ENCODE results near the gene TCEANC.

Gene TCEANC

GRCh38 chrX:13652850-13653693 is at the start of gene TCEANC:
Gene TCEANC (plus strand): TSS chrX:13653141. CDS start chrX:13662509, 9,368 bp downstream.
- no peaks in the 10 kb centered on the region for H3K27me3 Mint-ChIP-seq (ENCODE audit: low read depth, poor library complexity)
- DNase-seq = peak; percentile 87
- H3K36me3 Mint-ChIP-seq (ENCODE audit: low read depth) = no peaks in the 10 kb centered on the region
- peaks cover 5% of the 10 kb centered on the region for H3K4me1 Mint-ChIP-seq
- H3K27ac Mint-ChIP-seq = peak within 1 kb of the TSS; percentile 93
- TF ChIP-seq CTCF (IDR thresholded peaks at IDR 0.05) = no peak
- H3K4me3 Mint-ChIP-seq = peak within 1 kb of the TSS; percentile 84
- peaks cover 21% of the 10 kb centered on the region for H3K9me3 Mint-ChIP-seq

- no peaks in the 10 kb centered on the region for H3K27me3 Mint-ChIP-seq (ENCODE audit: low read depth, poor library complexity)
- no peak overlapping the region for H3K27ac Mint-ChIP-seq
- H3K4me3 Mint-ChIP-seq = no peak overlapping the region
- no peaks in the 10 kb centered on the region for H3K36me3 Mint-ChIP-seq (ENCODE audit: low read depth)
- peaks cover 14% of the 10 kb centered on the region for H3K9me3 Mint-ChIP-seq
- no peak for TF ChIP-seq CTCF (IDR thresholded peaks at IDR 0.05)
- DNase-seq = no peak
- peaks cover 21% of the 10 kb centered on the region for H3K4me1 Mint-ChIP-seq
Measured at GRCh38 chrX:13605611-13606010, 47.3 kb upstream of the TCEANC start.

GRCh38 chrX:13607331-13607995 is 45.5 kb upstream of the TCEANC start:
- Mint-ChIP-seq H3K27me3 (ENCODE audit: low read depth, poor library complexity) (no peaks in the 10 kb centered on the region), H3K4me3 (no peak overlapping the region), H3K36me3 (ENCODE audit: low read depth) (no peaks in the 10 kb centered on the region)

GRCh38 chrX:13607996-13608365 is 45.0 kb upstream of the TCEANC start:
- TF ChIP-seq CTCF (IDR thresholded peaks at IDR 0.05) = no peak
- Mint-ChIP-seq H3K4me3 (no peak overlapping the region), H3K27ac (peak overlapping the region; percentile 3), H3K9me3 (peaks cover 11% of the 10 kb centered on the region), H3K4me1 (peaks cover 12% of the 10 kb centered on the region), H3K27me3 (ENCODE audit: low read depth, poor library complexity) (no peaks in the 10 kb centered on the region), H3K36me3 (ENCODE audit: low read depth) (no peaks in the 10 kb centered on the region)
- DNase-seq = no peak

More at GRCh38 chrX:13607331-13607995, 45.5 kb upstream of the TCEANC start:
- peak overlapping the region; percentile 3 for H3K27ac Mint-ChIP-seq
- TF ChIP-seq CTCF (IDR thresholded peaks at IDR 0.05) = no peak
- peaks cover 16% of the 10 kb centered on the region for H3K9me3 Mint-ChIP-seq
- peaks cover 12% of the 10 kb centered on the region for H3K4me1 Mint-ChIP-seq
- DNase-seq = no peak

GRCh38 chrX:13614154-13614553 is 38.8 kb upstream of the TCEANC start:
- Mint-ChIP-seq H3K4me3 (no peak overlapping the region), H3K4me1 (no peaks in the 10 kb centered on the region), H3K9me3 (peaks cover 11% of the 10 kb centered on the region), H3K27ac (no peak overlapping the region), H3K36me3 (ENCODE audit: low read depth) (no peaks in the 10 kb centered on the region), H3K27me3 (ENCODE audit: low read depth, poor library complexity) (peaks cover 3% of the 10 kb centered on the region)
- DNase-seq = no peak
- no peak for TF ChIP-seq CTCF (IDR thresholded peaks at IDR 0.05)

All from nephron progenitor cell (in vitro differentiated cells).